Measurements from ENCODE around the gene ABTB2. TPM values are rescaled to one million over a fixed set of nuclear protein-coding genes. Genes with fewer than 3 reads are reported as not detected.

The ABTB2 gene
- total and polyA plus RNA-seq, 4 donors: 0.73 to 3.3 (median 2.7) TPM

DNA sequence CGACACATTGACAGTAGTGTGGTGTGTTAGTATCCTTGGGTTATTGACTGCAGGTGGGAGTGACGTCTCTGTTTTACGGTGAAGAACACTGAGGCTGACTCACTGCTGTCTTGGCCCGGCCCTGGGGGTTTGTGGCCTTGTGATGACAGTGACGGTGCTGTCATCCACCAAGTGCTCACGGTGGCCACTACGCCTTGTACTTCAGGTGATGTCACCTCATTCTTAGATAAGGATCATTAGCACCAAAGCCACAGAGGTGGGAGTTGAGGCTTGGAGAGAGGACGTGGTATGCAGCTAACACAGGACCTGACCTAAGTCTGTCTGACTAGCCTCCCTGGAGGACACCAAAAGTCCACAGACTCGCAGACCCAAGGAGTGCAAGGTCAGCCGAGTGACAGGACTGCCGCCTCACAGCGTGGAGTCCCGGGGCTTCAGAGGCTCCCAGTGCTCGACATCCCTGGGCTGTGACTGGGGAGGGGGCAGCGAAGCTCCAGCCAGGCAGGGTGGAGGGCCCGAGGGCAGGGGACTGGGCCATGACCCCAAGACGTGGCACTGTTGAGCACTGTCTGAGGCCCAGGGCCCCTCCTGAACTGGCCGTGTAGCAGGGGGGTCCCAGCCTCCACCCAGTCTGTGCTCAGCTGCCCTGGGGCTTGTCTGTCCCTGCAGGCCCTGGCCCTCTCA lies 195.9 kb downstream of the ABTB2 start:
- Histone ChIP-seq H3K27ac (ENCODE audit: low read depth in 1 of 2, low read length in 1 of 2) (no peak overlapping the region), H3K9ac (ENCODE audit: insufficient read depth in 1 of 2, low read length in 2 of 2) (no peak overlapping the region), H3K27me3 (ENCODE audit: control insufficient read depth in 3 of 3, insufficient read depth in 3 of 3, low read length in 2 of 3) (no peaks in the 10 kb centered on the region), H3K9me3 (ENCODE audit: control insufficient read depth in 4 of 4, insufficient read depth in 3 of 4, low read length in 3 of 4) (no peaks in the 10 kb centered on the region), H3K4me1 (ENCODE audit: control insufficient read depth in 5 of 5, insufficient read depth in 5 of 5, low read length in 5 of 5) (no peaks in the 10 kb centered on the region), H3K36me3 (ENCODE audit: control insufficient read depth in 4 of 4, insufficient read depth in 4 of 4, low read length in 4 of 4) (peaks cover 0 to 3% (median 0%) of the 10 kb centered on the region in 4 donors), H3K4me3 (no peak overlapping the region)
- WGBS, 2 donors: 87 to 91% methylated on average over 18 of the region's 18 CpGs
- ATAC-seq (ENCODE audit: insufficient read depth, low FRiP score) (no peak), DNase-seq (no peak)
- TF ChIP-seq, protein P1, sequence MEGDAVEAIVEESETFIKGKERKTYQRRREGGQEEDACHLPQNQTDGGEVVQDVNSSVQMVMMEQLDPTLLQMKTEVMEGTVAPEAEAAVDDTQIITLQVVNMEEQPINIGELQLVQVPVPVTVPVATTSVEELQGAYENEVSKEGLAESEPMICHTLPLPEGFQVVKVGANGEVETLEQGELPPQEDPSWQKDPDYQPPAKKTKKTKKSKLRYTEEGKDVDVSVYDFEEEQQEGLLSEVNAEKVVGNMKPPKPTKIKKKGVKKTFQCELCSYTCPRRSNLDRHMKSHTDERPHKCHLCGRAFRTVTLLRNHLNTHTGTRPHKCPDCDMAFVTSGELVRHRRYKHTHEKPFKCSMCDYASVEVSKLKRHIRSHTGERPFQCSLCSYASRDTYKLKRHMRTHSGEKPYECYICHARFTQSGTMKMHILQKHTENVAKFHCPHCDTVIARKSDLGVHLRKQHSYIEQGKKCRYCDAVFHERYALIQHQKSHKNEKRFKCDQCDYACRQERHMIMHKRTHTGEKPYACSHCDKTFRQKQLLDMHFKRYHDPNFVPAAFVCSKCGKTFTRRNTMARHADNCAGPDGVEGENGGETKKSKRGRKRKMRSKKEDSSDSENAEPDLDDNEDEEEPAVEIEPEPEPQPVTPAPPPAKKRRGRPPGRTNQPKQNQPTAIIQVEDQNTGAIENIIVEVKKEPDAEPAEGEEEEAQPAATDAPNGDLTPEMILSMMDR (IDR thresholded peaks at IDR 0.05; ENCODE audit: control extremely low read depth, extremely low read depth): no peak

DNA sequence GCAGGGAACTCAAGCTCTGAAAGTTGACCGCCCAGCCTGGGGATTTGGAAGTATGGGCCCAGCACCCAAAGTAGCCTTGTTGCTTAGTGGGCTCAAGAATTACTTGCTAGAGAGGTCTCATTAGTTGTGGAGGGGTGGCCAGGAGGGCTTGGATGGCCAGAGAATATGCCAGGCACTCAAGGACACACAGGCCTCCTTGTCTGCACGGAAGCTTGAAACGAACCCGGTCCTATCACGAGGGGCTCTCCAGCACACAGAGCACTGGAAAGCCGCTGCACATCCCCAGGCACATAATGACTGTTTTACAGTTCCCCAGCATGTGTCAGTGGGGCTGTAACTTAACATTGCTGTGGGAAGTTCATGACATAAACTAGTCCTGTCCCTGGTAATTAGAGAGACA lies 196.4 kb downstream of the ABTB2 start:
- Histone ChIP-seq H3K27ac (ENCODE audit: low read depth in 1 of 2, low read length in 1 of 2) (no peak overlapping the region), H3K4me3 (no peak overlapping the region), H3K36me3 (ENCODE audit: control insufficient read depth in 4 of 4, insufficient read depth in 4 of 4, low read length in 4 of 4) (peaks cover 0 to 3% (median 0%) of the 10 kb centered on the region in 4 donors), H3K9me3 (ENCODE audit: control insufficient read depth in 4 of 4, insufficient read depth in 3 of 4, low read length in 3 of 4) (no peaks in the 10 kb centered on the region), H3K27me3 (ENCODE audit: control insufficient read depth in 3 of 3, insufficient read depth in 3 of 3, low read length in 2 of 3) (no peaks in the 10 kb centered on the region), H3K4me1 (ENCODE audit: control insufficient read depth in 5 of 5, insufficient read depth in 5 of 5, low read length in 5 of 5) (no peaks in the 10 kb centered on the region), H3K9ac (ENCODE audit: insufficient read depth in 1 of 2, low read length in 2 of 2) (no peak overlapping the region)
- no peak for DNase-seq
- ATAC-seq (ENCODE audit: insufficient read depth, low FRiP score): no peak
- WGBS, 2 donors: 87 to 94% methylated on average over 6 of the region's 6 CpGs
- TF ChIP-seq, protein P1 (IDR thresholded peaks at IDR 0.05; ENCODE audit: control extremely low read depth, extremely low read depth): no peak

GRCh38 chr11:34160791-34161190 lies 197.0 kb downstream of the ABTB2 start:
- Histone ChIP-seq H3K4me3 (no peak overlapping the region), H3K4me1 (ENCODE audit: control insufficient read depth in 5 of 5, insufficient read depth in 5 of 5, low read length in 5 of 5) (peaks cover 0 to 3% (median under 1%) of the 10 kb centered on the region in 5 donors), H3K9ac (ENCODE audit: insufficient read depth in 1 of 2, low read length in 2 of 2) (no peak overlapping the region), H3K27me3 (ENCODE audit: control insufficient read depth in 3 of 3, insufficient read depth in 3 of 3, low read length in 2 of 3) (no peaks in the 10 kb centered on the region), H3K36me3 (ENCODE audit: control insufficient read depth in 4 of 4, insufficient read depth in 4 of 4, low read length in 4 of 4) (peaks cover 0 to 3% (median 0%) of the 10 kb centered on the region in 4 donors), H3K27ac (ENCODE audit: low read depth in 1 of 2, low read length in 1 of 2) (no peak overlapping the region), H3K9me3 (ENCODE audit: control insufficient read depth in 4 of 4, insufficient read depth in 3 of 4, low read length in 3 of 4) (no peaks in the 10 kb centered on the region)
- no peak for ATAC-seq (ENCODE audit: insufficient read depth, low FRiP score)
- TF ChIP-seq, protein P1 (IDR thresholded peaks at IDR 0.05; ENCODE audit: control extremely low read depth, extremely low read depth): no peak
- 88 to 93% methylated on average over 18 of the region's 18 CpGs for WGBS, 2 donors
- no peak for DNase-seq
